Activated CD8-positive, alpha-beta memory T cell treated with anti-CD3 and anti-CD28 coated beads, Interleukin-2, amount 50 U/mL, for 24 hours (primary cell): ENCODE data around the gene FGF16.
"Not testable (repeated sequence)": the region's sequence is repeated elsewhere in the genome, so short reads cannot be mapped to it uniquely, and the experiment has no call there.

ENCODE experiments used
- DNase-seq: peaks from one replicate; pipeline ENCODE4 v3.0.0-alpha.2; 2020; ENCODE audit errors: extremely low read depth

FGF16 gene

GRCh38 chrX:77447653-77448569 is 722 bp downstream of the FGF16 start:
- DNase-seq = no peak

GRCh38 chrX:77450415-77450814 is 3.2 kb downstream of the FGF16 start:
- no peak for DNase-seq

- no peak for DNase-seq
Measured at GRCh38 chrX:77450996-77451395, 3.8 kb downstream of the FGF16 start.

GRCh38 chrX:77453190-77453589 is 6.0 kb downstream of the FGF16 start:
- DNase-seq = no peak

- DNase-seq = no peak
Measured at GRCh38 chrX:77455437-77455836, 8.2 kb downstream of the FGF16 start.

GRCh38 chrX:77484045-77484444 is 36.9 kb downstream of the FGF16 start:
- DNase-seq = no peak

- DNase-seq = no peak
Measured at GRCh38 chrX:77493677-77494553, 46.7 kb downstream of the FGF16 start.

GRCh38 chrX:77500164-77500563 is 53.0 kb downstream of the FGF16 start:
- not testable (repeated sequence) for DNase-seq

GRCh38 chrX:77502951-77503525 is 55.8 kb downstream of the FGF16 start:
- DNase-seq = no peak

- no peak for DNase-seq
Measured at GRCh38 chrX:77505227-77505626, 58.0 kb downstream of the FGF16 start.
